GM18526 (cell line): ENCODE results near the gene PPP1R9B.

ENCODE experiments used
- POLR2A ChIP-seq: IDR thresholded peaks from 3 replicates; pipeline ENCODE4 v1.6.1; 2011; ENCODE audit not compliant: insufficient read length; ENCODE audit errors: extremely low read depth

Gene PPP1R9B

GRCh38 chr17:50169881-50170459, 19.5 kb upstream of the PPP1R9B start:
- TF ChIP-seq POLR2A: no peak

GRCh38 chr17:50169121-50169764, 18.8 kb upstream of the PPP1R9B start:
- no peak for TF ChIP-seq POLR2A

GRCh38 chr17:50168319-50168718, 17.8 kb upstream of the PPP1R9B start:
- TF ChIP-seq POLR2A: no peak

GRCh38 chr17:50167371-50167770, 16.9 kb upstream of the PPP1R9B start:
- TF ChIP-seq POLR2A: no peak

GRCh38 chr17:50166518-50167181, 16.2 kb upstream of the PPP1R9B start:
- TF ChIP-seq POLR2A: no peak

- TF ChIP-seq POLR2A: no peak
These were observed 15.5 kb upstream of the PPP1R9B start, which contains the start of gene SGCA for GRCh38 chr17:50165867-50166517. Gene SGCA (plus strand): TSS chr17:50166005. CDS start chr17:50166041, 36 bp downstream.

GRCh38 chr17:50165466-50165865, 15.0 kb upstream of the PPP1R9B start:
- TF ChIP-seq POLR2A: no peak

GRCh38 chr17:50165066-50165465, 14.6 kb upstream of the PPP1R9B start:
- TF ChIP-seq POLR2A: no peak

GRCh38 chr17:50164697-50164988, 14.2 kb upstream of the PPP1R9B start:
- TF ChIP-seq POLR2A: no peak

- no peak for TF ChIP-seq POLR2A
These were observed 13.6 kb upstream of the PPP1R9B start for GRCh38 chr17:50163843-50164696.

- no peak for TF ChIP-seq POLR2A
These were observed 12.2 kb upstream of the PPP1R9B start for GRCh38 chr17:50162466-50163254.

GRCh38 chr17:50161911-50162288, 11.4 kb upstream of the PPP1R9B start:
- TF ChIP-seq POLR2A: no peak

GRCh38 chr17:50161023-50161910, 10.8 kb upstream of the PPP1R9B start:
- TF ChIP-seq POLR2A: peak; percentile 59
